ENCODE results near the gene GART.

DNA sequence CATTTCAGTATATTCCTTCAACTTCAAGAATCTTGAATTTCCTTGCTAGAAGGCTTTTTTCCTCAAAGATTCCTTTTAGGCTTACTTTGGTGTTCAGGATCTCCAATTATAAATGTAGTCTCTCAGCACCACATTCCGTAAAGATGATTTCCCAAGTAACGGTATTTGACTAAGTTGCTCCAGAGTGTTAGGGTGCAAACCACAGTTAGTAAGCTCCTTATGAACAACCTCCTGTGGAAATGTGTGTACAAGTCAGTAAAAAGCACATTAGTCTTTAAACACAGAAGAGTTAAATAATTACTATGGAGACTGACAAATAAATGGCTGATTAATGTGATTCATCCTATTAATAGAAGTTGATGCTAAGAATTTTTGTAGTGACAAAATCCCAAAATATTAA is 36.3 kb upstream of the GART start:
- TF ChIP-seq POLR2AphosphoS5 (IDR thresholded peaks at IDR 0.05; ENCODE audit: insufficient read depth, low read depth, low read length) = no peak
- no peak for TF ChIP-seq MYC (IDR thresholded peaks at IDR 0.05; ENCODE audit: low read depth, low read length)

Measured in endothelial cell of umbilical vein (primary cell).